IMR-90 (cell line): ENCODE measurements around the gene SPTLC1.

Experiments
- SMC3 ChIP-seq: fragments of 150-350 bp; IDR thresholded peaks from 2 replicates; pipeline ENCODE4 v1.6.1; 2016; ENCODE audit warnings: low read depth, mild to moderate bottlenecking, antibody characterized with exemption, low read length, moderate library complexity
- TF ChIP-seq, protein P1 (sequence below): conservative IDR thresholded peaks from 2 replicates; pipeline ENCODE4 v1.5.1; 2012; ENCODE audit warnings: mild to moderate bottlenecking, low read depth, low read length, improper control_type of control experiment

DNA sequence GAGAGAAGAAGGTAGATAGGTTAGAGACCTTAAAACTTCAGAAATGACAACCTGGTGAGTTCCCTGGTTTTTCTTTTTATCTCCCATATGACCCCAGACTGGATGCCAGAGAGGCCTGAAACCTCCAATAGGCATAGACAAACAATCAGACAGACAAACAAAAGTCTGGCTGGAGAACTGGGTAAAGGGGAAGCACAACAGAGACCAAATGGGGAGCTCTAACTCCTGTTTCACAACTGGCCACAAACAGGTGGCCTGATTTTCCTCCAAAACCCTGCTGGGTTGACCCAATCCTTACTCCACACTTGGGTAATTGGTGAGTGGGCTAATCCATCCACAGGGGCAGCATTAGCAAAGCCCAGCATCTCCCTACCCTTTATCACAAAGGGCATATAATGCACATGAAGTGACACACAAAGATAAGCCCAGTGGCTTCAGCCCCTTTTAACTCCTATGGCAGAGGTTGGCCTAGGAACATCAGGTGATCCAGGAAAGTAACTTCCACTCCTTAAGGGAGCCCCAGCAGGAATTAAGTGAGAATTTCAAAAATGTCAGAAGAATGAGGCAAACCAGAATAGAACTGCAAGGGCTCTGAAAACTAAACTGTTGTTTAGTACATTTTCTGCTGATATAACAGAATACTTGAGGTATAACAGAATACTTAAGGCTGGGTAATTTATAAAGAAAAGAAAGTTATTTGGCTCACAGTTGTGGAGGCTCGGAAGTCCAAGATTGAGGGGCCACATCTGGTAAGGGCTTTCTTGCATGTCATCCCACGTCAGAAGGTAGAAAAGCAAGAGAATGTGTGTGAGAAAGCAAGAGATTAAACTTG lies 104.3 kb downstream of the SPTLC1 start:
- TF ChIP-seq, protein P1, sequence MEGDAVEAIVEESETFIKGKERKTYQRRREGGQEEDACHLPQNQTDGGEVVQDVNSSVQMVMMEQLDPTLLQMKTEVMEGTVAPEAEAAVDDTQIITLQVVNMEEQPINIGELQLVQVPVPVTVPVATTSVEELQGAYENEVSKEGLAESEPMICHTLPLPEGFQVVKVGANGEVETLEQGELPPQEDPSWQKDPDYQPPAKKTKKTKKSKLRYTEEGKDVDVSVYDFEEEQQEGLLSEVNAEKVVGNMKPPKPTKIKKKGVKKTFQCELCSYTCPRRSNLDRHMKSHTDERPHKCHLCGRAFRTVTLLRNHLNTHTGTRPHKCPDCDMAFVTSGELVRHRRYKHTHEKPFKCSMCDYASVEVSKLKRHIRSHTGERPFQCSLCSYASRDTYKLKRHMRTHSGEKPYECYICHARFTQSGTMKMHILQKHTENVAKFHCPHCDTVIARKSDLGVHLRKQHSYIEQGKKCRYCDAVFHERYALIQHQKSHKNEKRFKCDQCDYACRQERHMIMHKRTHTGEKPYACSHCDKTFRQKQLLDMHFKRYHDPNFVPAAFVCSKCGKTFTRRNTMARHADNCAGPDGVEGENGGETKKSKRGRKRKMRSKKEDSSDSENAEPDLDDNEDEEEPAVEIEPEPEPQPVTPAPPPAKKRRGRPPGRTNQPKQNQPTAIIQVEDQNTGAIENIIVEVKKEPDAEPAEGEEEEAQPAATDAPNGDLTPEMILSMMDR, result no peak
- TF ChIP-seq SMC3, result no peak
